Measurements from ENCODE around the gene TRANK1.

Gene TRANK1

GRCh38 chr3:36786921-36787890 is 157.6 kb downstream of the TRANK1 start:
- no peak for DNase-seq

- no peak for DNase-seq
These were observed 160.7 kb downstream of the TRANK1 start for GRCh38 chr3:36784138-36784635.

GRCh38 chr3:36777424-36778218 is 167.2 kb downstream of the TRANK1 start:
- no peak for DNase-seq
